H9 (cell line): ENCODE measurements around the gene PIGS. TPM values are rescaled to one million over a fixed set of nuclear protein-coding genes. Genes with fewer than 3 reads are reported as not detected.

Experiments
- DNase-seq: peaks from one replicate; pipeline ENCODE4 v3.0.0-alpha.2; 2017
- H2AFZ ChIP-seq: one replicate; pipeline ENCODE4 v1.6.1; 2013; ENCODE audit warnings: mild to moderate bottlenecking, low read length, control low read depth, moderate library complexity
- H2AK5ac ChIP-seq: 2 replicates; pipeline ENCODE4 v1.6.1; 2013; ENCODE audit warnings: low read length, control low read depth, mixed read lengths; ENCODE audit not compliant: insufficient read length
- H2BK120ac ChIP-seq: one replicate; pipeline ENCODE4 v1.6.1; 2013; ENCODE audit warnings: low read depth, mild to moderate bottlenecking, low read length, control low read depth, inconsistent platforms; ENCODE audit not compliant: poor library complexity, severe bottlenecking
- H2BK12ac ChIP-seq: 2 replicates; pipeline ENCODE4 v1.6.1; 2013; ENCODE audit warnings: low read length, control low read depth, mixed read lengths, low read depth; ENCODE audit not compliant: insufficient read length
- H2BK15ac ChIP-seq: 2 replicates; pipeline ENCODE4 v1.6.1; 2013; ENCODE audit warnings: low read depth, low read length, control low read depth
- H2BK20ac ChIP-seq: one replicate; pipeline ENCODE4 v1.6.1; 2013; ENCODE audit warnings: low read depth, mild to moderate bottlenecking, low read length, control low read depth, inconsistent platforms; ENCODE audit not compliant: poor library complexity, severe bottlenecking
- H2BK5ac ChIP-seq: 2 replicates; pipeline ENCODE4 v1.6.1; 2013; ENCODE audit warnings: low read length, control low read depth, mixed read lengths; ENCODE audit not compliant: insufficient read length
- H3K14ac ChIP-seq: 2 replicates; pipeline ENCODE4 v1.6.1; 2013; ENCODE audit warnings: low read length, control low read depth; ENCODE audit not compliant: insufficient read depth
- H3K18ac ChIP-seq: 2 replicates; pipeline ENCODE4 v1.6.1; 2013; ENCODE audit warnings: low read depth, mild to moderate bottlenecking, mixed read lengths, low read length, control low read depth; ENCODE audit not compliant: insufficient read length
- H3K23ac ChIP-seq: 2 replicates; pipeline ENCODE4 v1.6.1; 2013; ENCODE audit warnings: low read length, control low read depth, mixed read lengths, low read depth; ENCODE audit not compliant: insufficient read length
- H3K23me2 ChIP-seq: 2 replicates; pipeline ENCODE4 v1.6.1; 2013; ENCODE audit warnings: low read depth, mild to moderate bottlenecking, mixed read lengths, low read length, control low read depth; ENCODE audit not compliant: insufficient read length, poor library complexity, severe bottlenecking
- H3K27ac ChIP-seq: 2 replicates; pipeline ENCODE4 v1.5.1; 2013; ENCODE audit warnings: low read length, control low read depth, mixed read lengths, low read depth; ENCODE audit not compliant: insufficient read length
- H3K27me3 ChIP-seq: 2 replicates; pipeline ENCODE4 v1.6.1; 2013; ENCODE audit warnings: low read length, control low read depth, inconsistent platforms; ENCODE audit not compliant: insufficient read depth
- H3K4ac ChIP-seq: 2 replicates; pipeline ENCODE4 v1.6.1; 2013; ENCODE audit warnings: low read depth, mild to moderate bottlenecking, control low read depth, inconsistent platforms, low read length, moderate library complexity
- H3K4me1 ChIP-seq: 2 replicates; pipeline ENCODE4 v1.6.1; 2013; ENCODE audit warnings: low read length, control low read depth, inconsistent platforms; ENCODE audit not compliant: insufficient read depth
- H3K4me2 ChIP-seq: 2 replicates; pipeline ENCODE4 v1.6.1; 2013; ENCODE audit warnings: low read length, control low read depth, mixed read lengths; ENCODE audit not compliant: insufficient read length, insufficient read depth
- H3K56ac ChIP-seq: 2 replicates; pipeline ENCODE4 v1.6.1; 2013; ENCODE audit warnings: low read depth, mild to moderate bottlenecking, mixed read lengths, low read length, control low read depth; ENCODE audit not compliant: insufficient read length
- H3K79me1 ChIP-seq: 2 replicates; pipeline ENCODE4 v1.6.1; 2013; ENCODE audit warnings: low read depth, mild to moderate bottlenecking, moderate library complexity, low read length, control low read depth, inconsistent platforms; ENCODE audit not compliant: insufficient read depth, poor library complexity, severe bottlenecking
- H3K79me2 ChIP-seq: 2 replicates; pipeline ENCODE4 v1.6.1; 2013; ENCODE audit warnings: low read length, control low read depth, inconsistent platforms; ENCODE audit not compliant: insufficient read depth
- H3K9ac ChIP-seq: 2 replicates; pipeline ENCODE4 v1.6.1; 2013; ENCODE audit warnings: low read length, control low read depth, mixed read lengths; ENCODE audit not compliant: insufficient read length; ENCODE audit errors: extremely low read depth
- H3K9me3 ChIP-seq: one replicate; pipeline ENCODE4 v1.6.1; 2013; ENCODE audit warnings: low read depth, low read length, inconsistent platforms; ENCODE audit not compliant: control insufficient read depth
- H3T11ph ChIP-seq: one replicate; pipeline ENCODE4 v1.6.1; 2013; ENCODE audit warnings: mild to moderate bottlenecking, low read length, control low read depth, inconsistent platforms
- H4K20me1 ChIP-seq: one replicate; pipeline ENCODE4 v1.6.1; 2013; ENCODE audit not compliant: control insufficient read depth, insufficient read length, insufficient read depth
- H4K5ac ChIP-seq: 2 replicates; pipeline ENCODE4 v1.6.1; 2013; ENCODE audit warnings: low read depth, mild to moderate bottlenecking, mixed read lengths, low read length, control low read depth; ENCODE audit not compliant: insufficient read length
- H4K8ac ChIP-seq: replicated peaks from 2 replicates; pipeline ENCODE4 v1.6.1; 2013; ENCODE audit warnings: low read length, control low read depth, mixed read lengths, low read depth; ENCODE audit not compliant: insufficient read length
- H4K91ac ChIP-seq: 2 replicates; pipeline ENCODE4 v1.6.1; 2013; ENCODE audit warnings: low read depth, mild to moderate bottlenecking, moderate library complexity, mixed read lengths, low read length, control low read depth; ENCODE audit not compliant: insufficient read length
- H3K27ac Mint-ChIP-seq, 3 experiments: 2 replicates in 2 of 3; 3 replicates in 1 of 3; pipeline ENCODE4 v1.8.0; 2020 to 2021; ENCODE audit warnings: mixed read lengths in 3 of 3, mild to moderate bottlenecking in 1 of 3, moderate library complexity in 1 of 3
- H3K27me3 Mint-ChIP-seq: 2 replicates; pipeline ENCODE4 v1.8.0; 2021; ENCODE audit warnings: low read depth, mild to moderate bottlenecking, moderate library complexity, mixed read lengths
- H3K36me3 Mint-ChIP-seq, 3 experiments: 2 replicates in 2 of 3; 3 replicates in 1 of 3; pipeline ENCODE4 v1.8.0; 2020 to 2021; ENCODE audit warnings: low read depth in 3 of 3, mixed read lengths in 3 of 3; ENCODE audit not compliant: insufficient read depth in 1 of 3
- H3K4me1 Mint-ChIP-seq, 2 experiments: 2 replicates each; pipeline ENCODE4 v1.8.0; 2020; ENCODE audit warnings: mixed read lengths in 2 of 2
- H3K4me3 Mint-ChIP-seq, 2 experiments: 2 replicates in 1 of 2; 3 replicates in 1 of 2; pipeline ENCODE4 v1.8.0; 2020 to 2021; ENCODE audit warnings: mild to moderate bottlenecking in 2 of 2, mixed read lengths in 2 of 2, moderate library complexity in 1 of 2
- H3K9me3 Mint-ChIP-seq, 2 experiments: 2 replicates in 1 of 2; 3 replicates in 1 of 2; pipeline ENCODE4 v1.8.0; 2020; ENCODE audit warnings: mild to moderate bottlenecking in 2 of 2, mixed read lengths in 2 of 2, moderate library complexity in 1 of 2
- CTCF ChIP-seq: fragments of 200-600 bp; sonication (generic); conservative IDR thresholded peaks from 3 replicates; pipeline ENCODE4 v1.8.0; 2021; ENCODE audit warnings: antibody characterized with exemption, mild to moderate bottlenecking
- WGBS: extraction: QIAGEN DNeasy Blood & Tissue Kit; methylation state at CpG from one replicate; pipeline ENCODE4 v1.1.7; 2013; ENCODE audit warnings: missing lambda C conversion rate, low lambda C conversion rate, mixed read lengths; ENCODE audit not compliant: insufficient read length; ENCODE audit errors: extremely low coverage; 5-methylcytosine and 5-hydroxymethylcytosine counted together
- total RNA-seq: library from RNA; stranded (reverse); gene quantifications from 2 replicates; pipeline ENCODE4 v1.2.1, GENCODE V29; 2021

PIGS gene
- total RNA-seq, 1 experiment from 2014 or later, result 45.8 TPM

DNA sequence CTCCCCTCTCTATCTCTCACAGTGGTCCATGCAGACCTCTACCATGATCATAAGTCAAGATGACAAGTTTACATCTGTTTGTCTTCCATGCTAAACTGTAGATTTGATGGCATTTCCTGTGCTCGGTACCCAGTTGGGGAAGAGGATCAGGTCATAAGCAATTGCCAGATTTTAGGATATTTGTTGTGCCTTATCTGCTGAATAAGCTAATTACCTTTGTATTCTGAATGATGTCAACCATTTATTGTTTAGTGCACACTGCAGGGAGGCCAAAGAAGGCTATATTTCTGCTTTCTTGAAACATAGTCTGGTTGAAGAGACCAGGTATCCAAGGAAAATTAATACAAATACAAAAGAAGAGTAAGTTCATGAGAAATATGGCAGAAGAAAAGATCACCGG, 11.2 kb upstream of the PIGS start:
- no peak for DNase-seq
- no peak overlapping the region for H3K27ac Mint-ChIP-seq
- Histone ChIP-seq H3K9ac (no peak overlapping the region), H3K23me2 (no peaks in the 10 kb centered on the region), H4K91ac (no peak overlapping the region), H4K8ac (no peak overlapping the region), H3K4me1 (no peaks in the 10 kb centered on the region), H3K23ac (no peak overlapping the region), H4K5ac (no peak overlapping the region), H3K27me3 (no peaks in the 10 kb centered on the region), H2BK120ac (no peak overlapping the region), H3K18ac (no peak overlapping the region), H2AFZ (no peak overlapping the region), H3T11ph (no peak overlapping the region), H3K4me2 (no peak overlapping the region), H3K9me3 (no peaks in the 10 kb centered on the region), H3K4ac (no peak overlapping the region), H3K79me1 (no peaks in the 10 kb centered on the region), H3K14ac (no peak overlapping the region), H3K56ac (no peak overlapping the region), H2AK5ac (no peak overlapping the region), H2BK20ac (no peak overlapping the region), H2BK15ac (no peak overlapping the region), H2BK5ac (no peak overlapping the region), H3K79me2 (no peaks in the 10 kb centered on the region), H2BK12ac (no peak overlapping the region), H4K20me1 (no peaks in the 10 kb centered on the region), H3K27ac (no peak overlapping the region)
- no peaks in the 10 kb centered on the region; a peak in 1 of 5 replicates for H3K9me3 Mint-ChIP-seq
- no peak for TF ChIP-seq CTCF
- peaks cover 0 to 2% of the 10 kb centered on the region in 2 experiments; a peak in 2 of 4 replicates for H3K4me1 Mint-ChIP-seq
- no CpG with 5 or more reads among the region's 2 CpGs for WGBS
- no peak overlapping the region for H3K4me3 Mint-ChIP-seq
- H3K36me3 Mint-ChIP-seq, result peaks cover 29 to 34% (median 33%) of the 10 kb centered on the region in 3 experiments; a peak in 6 of 7 replicates
- H3K27me3 Mint-ChIP-seq, result no peaks in the 10 kb centered on the region
